Stimulated activated memory B cell treated with anti-CD40 and anti-IgM and Interleukin-4, amounts not matched to agents 10 μg/mL and 1 μg/mL and 100 μg/mL, for 72 hours (primary cell): ENCODE results near the gene PPP1R14B.

Experiments used
- ATAC-seq: fragments of 150-1000 bp; cut with Tn5 transposase; 2 replicates; pipeline ENCODE4 v1.10.0; 2021
- H3K27ac Mint-ChIP-seq: one replicate; pipeline ENCODE4 v1.8.0; 2022; ENCODE audit warnings: mild to moderate bottlenecking, mixed read lengths
- H3K27me3 Mint-ChIP-seq: one replicate; pipeline ENCODE4 v1.8.0; 2022; ENCODE audit warnings: mixed read lengths
- H3K36me3 Mint-ChIP-seq: one replicate; pipeline ENCODE4 v1.8.0; 2022; ENCODE audit warnings: mixed read lengths
- H3K4me1 Mint-ChIP-seq: one replicate; pipeline ENCODE4 v1.8.0; 2022; ENCODE audit warnings: mixed read lengths
- H3K4me3 Mint-ChIP-seq: one replicate; pipeline ENCODE4 v1.8.0; 2022; ENCODE audit warnings: mild to moderate bottlenecking, moderate library complexity, mixed read lengths
- H3K9me3 Mint-ChIP-seq: one replicate; pipeline ENCODE4 v1.8.0; 2022; ENCODE audit warnings: mixed read lengths

Gene PPP1R14B

GRCh38 chr11:64237484-64237951, 9.2 kb downstream of the PPP1R14B start:
- peak overlapping the region; percentile 66 for H3K4me3 Mint-ChIP-seq
- no peaks in the 10 kb centered on the region for H3K9me3 Mint-ChIP-seq
- no peaks in the 10 kb centered on the region for H3K27me3 Mint-ChIP-seq
- peak overlapping the region; percentile 99 for H3K27ac Mint-ChIP-seq
- ATAC-seq: no peak
- peaks cover 42% of the 10 kb centered on the region for H3K36me3 Mint-ChIP-seq
- peaks cover 75% of the 10 kb centered on the region for H3K4me1 Mint-ChIP-seq

GRCh38 chr11:64235437-64236161, 11.1 kb downstream of the PPP1R14B start:
- Mint-ChIP-seq H3K4me1 (peaks cover 81% of the 10 kb centered on the region), H3K4me3 (peak overlapping the region; percentile 94), H3K36me3 (peaks cover 38% of the 10 kb centered on the region), H3K27ac (peak overlapping the region; percentile 99), H3K27me3 (no peaks in the 10 kb centered on the region), H3K9me3 (no peaks in the 10 kb centered on the region)
- no peak for ATAC-seq

- no peaks in the 10 kb centered on the region for H3K27me3 Mint-ChIP-seq
- H3K9me3 Mint-ChIP-seq: no peaks in the 10 kb centered on the region
- peak; percentile 71 for ATAC-seq
- H3K27ac Mint-ChIP-seq: peak overlapping the region; percentile 99
- peaks cover 78% of the 10 kb centered on the region for H3K4me1 Mint-ChIP-seq
- H3K4me3 Mint-ChIP-seq: peak overlapping the region; percentile 94
- peaks cover 36% of the 10 kb centered on the region for H3K36me3 Mint-ChIP-seq
These were observed 11.9 kb downstream of the PPP1R14B start for GRCh38 chr11:64234647-64235379.

GRCh38 chr11:64233913-64234586, 12.7 kb downstream of the PPP1R14B start, which contains the start of gene VEGFB:
TSS of gene VEGFB (plus strand) at chr11:64234584. CDS start at chr11:64234834, 250 bp downstream.
- Mint-ChIP-seq H3K4me1 (peaks cover 78% of the 10 kb centered on the region), H3K9me3 (no peaks in the 10 kb centered on the region), H3K4me3 (peak within 1 kb of the TSS; percentile 94), H3K27ac (peak within 1 kb of the TSS; percentile 99), H3K27me3 (no peaks in the 10 kb centered on the region), H3K36me3 (peaks cover 32% of the 10 kb centered on the region)
- peak; percentile 74 for ATAC-seq

GRCh38 chr11:64232967-64233315, 13.8 kb downstream of the PPP1R14B start:
- Mint-ChIP-seq H3K36me3 (peaks cover 21% of the 10 kb centered on the region), H3K27me3 (no peaks in the 10 kb centered on the region), H3K27ac (peak overlapping the region; percentile 49), H3K9me3 (no peaks in the 10 kb centered on the region), H3K4me3 (peak overlapping the region; percentile 76), H3K4me1 (peaks cover 74% of the 10 kb centered on the region)
- no peak for ATAC-seq

GRCh38 chr11:64232182-64232966, 14.4 kb downstream of the PPP1R14B start:
- Mint-ChIP-seq H3K9me3 (no peaks in the 10 kb centered on the region), H3K4me1 (peaks cover 74% of the 10 kb centered on the region), H3K36me3 (peaks cover 19% of the 10 kb centered on the region), H3K27me3 (no peaks in the 10 kb centered on the region), H3K4me3 (peak overlapping the region; percentile 91), H3K27ac (peak overlapping the region; percentile 91)
- no peak for ATAC-seq

GRCh38 chr11:64231546-64231945, 15.2 kb downstream of the PPP1R14B start:
- no peaks in the 10 kb centered on the region for H3K9me3 Mint-ChIP-seq
- peaks cover 73% of the 10 kb centered on the region for H3K4me1 Mint-ChIP-seq
- peak overlapping the region; percentile 91 for H3K4me3 Mint-ChIP-seq
- H3K27ac Mint-ChIP-seq: peak overlapping the region; percentile 91
- no peak for ATAC-seq
- no peaks in the 10 kb centered on the region for H3K27me3 Mint-ChIP-seq
- H3K36me3 Mint-ChIP-seq: peaks cover 14% of the 10 kb centered on the region

GRCh38 chr11:64230985-64231365, 15.8 kb downstream of the PPP1R14B start:
- Mint-ChIP-seq H3K9me3 (no peaks in the 10 kb centered on the region), H3K4me3 (peak overlapping the region; percentile 91), H3K27me3 (no peaks in the 10 kb centered on the region), H3K27ac (peak overlapping the region; percentile 91), H3K4me1 (peaks cover 72% of the 10 kb centered on the region), H3K36me3 (peaks cover 14% of the 10 kb centered on the region)
- ATAC-seq: no peak

GRCh38 chr11:64230171-64230984, 16.4 kb downstream of the PPP1R14B start, which contains the start of gene DNAJC4:
TSS of gene DNAJC4 (plus strand) at chr11:64230548. CDS start at chr11:64230855, 307 bp downstream.
- Mint-ChIP-seq H3K27me3 (no peaks in the 10 kb centered on the region), H3K9me3 (no peaks in the 10 kb centered on the region), H3K36me3 (peaks cover 11% of the 10 kb centered on the region), H3K27ac (peak within 1 kb of the TSS; percentile 91), H3K4me1 (peaks cover 68% of the 10 kb centered on the region), H3K4me3 (peak within 1 kb of the TSS; percentile 91)
- ATAC-seq: peak; percentile 72

- Mint-ChIP-seq H3K36me3 (peaks cover 5% of the 10 kb centered on the region), H3K9me3 (no peaks in the 10 kb centered on the region), H3K27ac (peak overlapping the region; percentile 91), H3K4me3 (peak overlapping the region; percentile 91), H3K4me1 (peaks cover 68% of the 10 kb centered on the region), H3K27me3 (no peaks in the 10 kb centered on the region)
- no peak for ATAC-seq
These were observed 17.0 kb downstream of the PPP1R14B start for GRCh38 chr11:64229744-64230170.

GRCh38 chr11:64229090-64229743, 17.5 kb downstream of the PPP1R14B start:
- Mint-ChIP-seq H3K27ac (peak overlapping the region; percentile 91), H3K9me3 (no peaks in the 10 kb centered on the region), H3K36me3 (peaks cover 5% of the 10 kb centered on the region), H3K27me3 (no peaks in the 10 kb centered on the region), H3K4me3 (peak overlapping the region; percentile 91), H3K4me1 (peaks cover 73% of the 10 kb centered on the region)
- no peak for ATAC-seq

- ATAC-seq: no peak
- Mint-ChIP-seq H3K36me3 (peaks cover 5% of the 10 kb centered on the region), H3K27ac (peak overlapping the region; percentile 91), H3K4me1 (peaks cover 57% of the 10 kb centered on the region), H3K4me3 (peak overlapping the region; percentile 91), H3K27me3 (no peaks in the 10 kb centered on the region), H3K9me3 (no peaks in the 10 kb centered on the region)
These were observed 19.3 kb downstream of the PPP1R14B start for GRCh38 chr11:64227405-64227956.

GRCh38 chr11:64226507-64227051, 20.2 kb downstream of the PPP1R14B start:
- no peaks in the 10 kb centered on the region for H3K27me3 Mint-ChIP-seq
- peaks cover 48% of the 10 kb centered on the region for H3K4me1 Mint-ChIP-seq
- H3K9me3 Mint-ChIP-seq: no peaks in the 10 kb centered on the region
- peak; percentile 68 for ATAC-seq
- peaks cover 5% of the 10 kb centered on the region for H3K36me3 Mint-ChIP-seq
- H3K27ac Mint-ChIP-seq: peak overlapping the region; percentile 91
- peak overlapping the region; percentile 91 for H3K4me3 Mint-ChIP-seq
